GM19463 (cell line): Measurements from ENCODE around the gene CRB3.
"Not testable (repeated sequence)": the region's sequence is repeated elsewhere in the genome, so short reads cannot be mapped to it uniquely, and the experiment has no call there.

Experiments used
- ATAC-seq: cut with Tn5 transposase; IDR thresholded peaks from one replicate; pipeline ENCODE4 v1.9.1; 2021; ENCODE audit warnings: mild to moderate bottlenecking, moderate library complexity; ENCODE audit not compliant: unreplicated experiment

The CRB3 gene

DNA sequence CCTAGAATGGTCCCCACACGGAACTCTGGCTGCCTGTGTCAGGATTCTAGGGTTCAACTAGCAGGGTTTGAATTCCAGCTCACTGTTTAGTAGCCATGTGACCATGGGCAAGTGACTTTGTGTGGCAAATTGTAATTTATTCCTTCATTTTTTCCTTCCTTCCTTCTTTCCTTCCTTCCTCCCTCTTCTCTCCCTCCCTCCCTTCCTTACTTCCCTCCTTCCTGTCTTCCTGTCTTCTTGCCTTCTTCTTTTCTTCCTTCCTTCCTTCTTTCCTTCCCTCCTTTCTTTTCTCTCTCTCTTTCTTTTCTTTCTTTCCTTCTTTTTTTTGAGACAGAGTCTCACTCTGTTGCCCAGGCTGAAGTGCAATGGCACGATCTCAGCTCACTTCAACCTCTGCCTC is 26.1 kb downstream of the CRB3 start:
- no peak for ATAC-seq

DNA sequence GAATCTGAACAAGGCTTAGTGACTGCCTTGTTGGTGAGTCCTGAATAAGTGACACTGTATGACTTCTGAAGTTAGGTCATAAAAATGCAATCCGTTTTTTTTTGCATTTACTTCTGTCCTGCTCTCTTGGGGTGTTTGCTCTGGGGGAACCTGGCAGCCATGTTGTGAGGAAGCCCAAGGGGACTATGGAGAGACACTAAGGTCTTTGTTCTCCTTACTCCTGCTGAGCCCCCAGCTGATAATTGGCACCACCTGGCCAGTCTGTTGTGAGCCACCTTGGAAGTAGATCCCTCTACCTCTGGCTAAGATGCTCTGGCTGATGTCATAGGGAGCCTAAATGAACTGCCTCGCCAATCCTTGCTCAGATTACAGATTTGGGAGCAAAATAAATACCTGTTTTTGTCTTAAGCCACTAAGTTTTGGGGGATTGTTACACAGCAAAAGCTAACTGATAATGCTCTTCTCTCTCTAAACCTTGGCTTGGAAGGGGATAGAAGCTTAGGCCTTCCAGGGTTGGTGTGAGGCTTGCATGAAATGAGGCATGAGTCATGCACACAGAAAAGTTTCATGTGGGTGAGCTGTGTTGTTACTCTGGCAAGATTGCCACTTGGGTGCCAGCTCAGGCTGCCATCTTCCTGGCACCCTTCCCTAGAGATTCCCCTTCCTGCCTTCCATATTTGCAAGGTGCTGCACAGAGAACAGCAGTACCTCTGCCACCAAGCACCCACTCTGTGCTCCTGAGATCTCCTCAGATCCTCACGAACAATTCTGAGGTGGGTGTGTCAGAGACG is 27.9 kb downstream of the CRB3 start:
- ATAC-seq = no peak

DNA sequence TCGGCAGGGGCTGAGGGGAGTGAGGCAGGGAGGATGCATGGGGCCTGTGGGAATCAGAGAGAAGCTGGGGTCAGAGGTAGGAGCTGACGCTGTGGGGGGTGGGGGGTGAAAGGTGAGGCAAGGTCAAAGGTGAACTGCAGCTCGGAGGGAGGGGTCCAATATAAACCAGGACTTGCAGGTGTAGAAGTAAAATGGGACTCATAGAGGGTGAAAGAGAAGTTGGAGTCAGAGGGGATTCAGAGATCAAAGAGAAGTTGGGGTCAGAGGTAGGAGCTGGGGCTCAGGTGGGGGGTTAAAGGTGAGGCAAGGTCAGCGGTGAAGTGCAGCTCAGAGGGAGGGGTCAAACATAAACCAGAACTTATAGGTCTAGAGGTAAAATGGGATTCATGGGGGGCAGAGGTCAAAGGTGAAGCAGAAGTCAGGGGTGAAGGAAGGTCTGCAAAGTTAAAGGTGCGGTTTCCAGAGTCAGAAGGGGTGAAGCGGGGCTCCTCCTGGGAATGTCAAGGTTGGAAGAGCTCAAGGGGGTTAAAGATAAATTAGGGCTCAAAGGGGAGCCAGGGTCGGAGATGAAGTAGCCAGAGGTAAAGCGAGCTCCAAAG is 30.5 kb downstream of the CRB3 start:
- no peak for ATAC-seq

DNA sequence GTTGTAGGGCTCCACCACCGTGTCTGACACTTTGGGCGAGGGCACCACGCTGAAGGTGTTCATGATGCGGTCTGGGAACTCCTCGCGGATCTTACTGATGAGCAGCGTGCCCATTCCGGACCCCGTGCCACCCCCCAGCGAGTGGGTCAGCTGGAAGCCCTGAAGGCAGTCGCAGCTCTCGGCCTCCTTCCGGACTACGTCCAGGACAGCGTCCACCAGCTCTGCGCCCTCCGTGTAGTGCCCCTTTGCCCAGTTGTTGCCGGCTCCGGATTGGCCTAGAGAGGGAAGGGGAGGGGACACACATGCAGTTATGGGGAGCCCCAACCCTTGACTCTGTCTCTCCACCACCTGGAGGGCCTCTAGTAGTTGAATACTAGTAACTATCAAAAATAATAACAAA is 31.9 kb downstream of the CRB3 start:
- ATAC-seq = no peak

DNA sequence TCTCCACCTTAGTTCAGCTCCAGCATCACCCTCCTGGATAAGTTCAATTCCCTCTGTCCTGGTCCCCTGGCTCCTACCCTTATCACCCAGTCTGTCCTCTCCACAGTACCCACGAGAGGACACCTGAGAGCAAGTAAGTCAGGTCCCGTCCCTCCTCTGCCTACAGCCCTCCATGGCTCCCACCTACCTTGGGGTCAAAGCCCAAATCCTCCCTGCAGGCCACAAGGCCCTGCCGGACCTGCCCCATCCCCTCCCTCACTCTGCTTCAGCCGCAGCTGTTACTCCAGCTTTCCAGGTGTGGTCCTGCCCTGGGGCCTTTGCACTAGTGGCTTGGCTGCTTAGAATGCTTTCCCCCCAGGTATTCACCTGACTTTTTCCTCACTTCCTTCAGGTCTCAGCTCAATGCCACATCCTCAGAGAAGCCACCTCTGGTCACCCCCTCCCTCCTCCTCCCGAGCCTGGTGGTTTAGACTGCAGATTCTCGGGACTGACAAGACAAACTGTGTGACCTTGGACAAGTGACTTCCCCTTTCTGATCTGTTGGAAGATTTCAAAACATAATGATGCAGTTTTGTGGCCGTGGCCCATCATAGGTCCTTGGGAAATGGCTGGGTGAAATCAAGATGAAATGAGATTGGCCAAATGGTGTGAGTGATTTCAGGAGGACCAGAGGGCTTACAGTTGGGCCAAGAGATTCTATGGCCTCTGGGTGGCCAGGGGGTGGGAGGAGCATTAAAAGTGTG is 34.4 kb downstream of the CRB3 start:
- no peak for ATAC-seq

DNA sequence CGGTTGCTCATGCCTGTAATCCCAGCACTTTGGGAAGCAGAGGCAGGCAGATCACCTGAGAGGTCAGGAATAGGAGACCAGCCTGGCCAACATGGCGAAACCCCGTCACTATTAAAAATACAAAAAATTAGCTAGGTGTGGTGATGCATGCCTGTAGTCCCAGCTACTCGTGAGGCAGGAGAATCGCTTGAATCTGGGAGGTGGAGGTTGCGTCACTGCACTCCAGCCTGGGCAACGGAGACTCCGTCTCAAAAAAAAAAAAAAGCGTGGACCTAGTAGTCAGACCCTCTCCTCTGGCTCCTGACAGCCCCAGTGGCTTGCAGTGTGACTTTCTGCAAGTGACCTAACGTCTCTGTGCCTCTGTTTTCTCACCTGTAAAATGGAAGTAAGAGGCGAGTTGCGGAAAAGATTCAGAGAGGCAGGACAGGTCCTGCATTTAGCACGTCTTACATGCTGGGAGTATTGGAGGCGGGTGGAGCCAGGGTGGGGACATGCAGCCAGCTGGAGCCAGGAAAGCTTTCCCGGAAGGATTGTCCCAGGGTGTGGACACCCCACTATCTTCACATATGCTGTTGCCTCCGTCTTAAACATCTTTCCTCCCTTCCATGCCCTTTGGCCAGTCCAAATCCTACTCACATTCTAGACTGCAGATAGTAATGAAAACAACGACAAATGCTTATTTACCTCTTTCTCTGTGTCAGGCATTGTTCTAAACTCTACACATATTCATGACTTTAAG is 35.1 kb downstream of the CRB3 start:
- ATAC-seq = no peak

DNA sequence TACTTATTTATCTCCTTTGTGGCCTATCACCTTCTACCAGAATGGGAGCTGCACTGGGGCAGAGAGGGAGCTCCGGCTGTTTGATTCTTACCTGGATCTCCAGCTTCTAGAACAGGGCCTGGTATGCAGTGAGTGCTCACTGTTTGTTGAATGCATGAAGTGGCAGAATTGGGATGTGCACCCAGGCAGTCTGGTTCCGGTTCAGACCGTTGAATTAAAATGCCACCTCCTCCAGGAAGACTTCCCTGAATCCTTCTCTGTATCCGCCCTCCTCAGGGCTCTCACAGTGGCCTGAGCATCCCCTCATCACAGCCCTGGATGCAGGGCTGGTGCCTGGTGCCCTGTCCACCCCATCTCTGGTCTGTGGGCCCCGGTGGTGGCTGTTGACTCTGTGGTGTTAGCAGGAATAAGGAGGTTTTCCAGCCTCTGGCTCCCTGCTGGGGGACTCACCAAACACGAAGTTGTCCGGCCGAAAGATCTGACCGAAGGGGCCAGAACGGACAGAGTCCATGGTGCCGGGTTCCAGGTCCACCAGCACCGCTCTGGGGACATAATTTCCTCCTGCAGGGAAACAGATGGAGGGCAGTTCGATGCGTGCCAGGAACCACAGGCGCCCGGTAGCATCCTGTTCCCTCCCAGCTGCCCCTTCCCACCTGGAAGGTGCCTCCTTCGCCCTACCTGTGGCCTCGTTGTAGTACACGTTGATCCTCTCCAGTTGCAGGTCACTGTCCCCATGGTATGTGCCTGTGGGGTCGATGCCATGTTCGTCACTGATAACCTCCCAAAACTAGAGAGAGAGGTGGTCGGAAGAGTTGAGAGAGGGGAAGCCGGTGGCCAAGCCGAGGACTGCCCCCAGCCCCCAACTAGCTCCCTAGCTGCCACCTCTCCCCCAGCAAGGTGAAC is 37.0 kb downstream of the CRB3 start:
- no peak for ATAC-seq

DNA sequence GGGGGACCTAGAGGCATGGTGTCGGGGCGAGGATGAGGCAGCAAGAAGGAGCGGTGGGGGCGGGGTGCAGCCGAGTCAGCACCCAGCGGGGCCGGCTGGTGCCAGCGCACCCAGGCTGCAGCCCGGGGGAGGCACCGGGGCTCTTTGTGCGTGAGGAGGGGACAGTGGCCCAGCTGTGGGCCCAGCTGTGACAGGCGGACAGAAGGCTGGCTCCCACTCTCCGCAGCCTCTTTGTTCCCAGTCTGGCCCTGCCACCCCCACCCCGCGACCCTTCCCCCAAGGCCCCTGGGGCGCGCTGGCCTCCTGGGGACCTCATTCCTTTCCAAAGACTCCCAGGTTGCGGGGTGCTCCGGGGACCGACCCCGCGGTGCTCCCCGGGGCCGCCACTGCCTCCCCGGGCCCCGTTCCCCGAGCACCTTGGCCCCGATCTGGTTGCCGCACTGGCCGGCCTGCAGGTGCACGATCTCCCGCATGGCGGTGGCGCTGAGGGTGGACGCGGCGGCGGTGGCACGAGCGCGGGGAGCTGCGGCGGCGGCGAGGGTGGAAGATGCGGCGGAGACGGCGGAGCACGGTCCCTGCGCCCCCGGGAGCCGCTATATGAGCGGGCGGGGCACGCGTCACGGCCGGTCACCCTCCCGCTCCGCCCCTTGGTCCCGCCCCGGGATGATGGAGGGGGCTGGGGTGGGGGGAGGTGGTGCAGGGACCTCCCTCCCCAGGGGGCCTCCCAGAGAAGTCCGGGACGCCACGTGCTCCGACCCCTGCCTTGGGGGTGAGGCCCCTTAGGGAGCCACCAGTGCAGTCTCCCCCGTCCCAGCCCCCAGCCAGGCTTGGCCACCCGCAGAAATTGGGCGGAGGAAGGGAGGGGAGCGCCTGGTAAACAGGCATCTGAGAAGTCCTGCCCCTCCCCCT is 37.9 kb downstream of the CRB3 start, which contains the start of gene TUBB4A:
Gene TUBB4A, minus strand, starts transcription at position 570 of the 909 bp plus-strand sequence. Its CDS starts 97 bp downstream, at position 473.
- no peak for ATAC-seq

DNA sequence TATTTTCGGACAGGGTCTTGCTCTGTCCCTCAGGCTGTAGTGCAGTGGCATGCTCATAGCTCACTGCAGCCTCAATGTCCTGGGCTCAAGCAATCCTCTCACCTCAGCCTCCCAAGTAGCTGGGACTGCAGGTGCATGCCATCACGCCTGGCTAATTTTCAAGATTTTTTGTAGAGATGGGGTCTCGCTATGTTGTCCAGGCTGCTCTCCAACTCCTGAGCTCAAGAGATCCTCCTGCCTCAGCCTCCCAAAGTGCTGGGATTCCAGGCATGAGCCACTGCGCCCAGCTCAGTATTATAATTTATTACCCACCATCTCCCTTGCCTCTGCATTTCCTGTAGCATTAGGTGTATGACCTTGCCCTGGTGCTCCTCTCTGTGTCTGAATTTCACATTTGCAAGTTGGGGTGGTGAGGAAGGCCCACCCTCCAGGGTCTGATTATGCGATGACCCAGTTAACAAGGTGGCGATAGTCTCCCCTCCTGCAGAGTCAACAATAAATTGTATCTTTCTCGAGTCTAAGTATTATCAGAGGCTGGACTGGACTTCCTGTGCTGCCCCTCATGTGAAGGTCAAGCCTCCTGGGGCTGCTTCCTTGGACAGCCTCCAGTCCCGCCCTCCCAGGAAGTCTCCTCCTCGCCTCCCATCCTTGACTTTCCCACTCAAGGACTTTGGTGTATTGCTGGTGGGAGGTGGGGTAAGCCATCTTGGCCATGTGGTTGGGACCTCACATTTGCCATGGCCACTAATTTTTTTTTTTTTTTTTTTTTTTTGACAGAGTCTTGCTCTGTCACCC is 39.5 kb downstream of the CRB3 start:
- no peak for ATAC-seq

DNA sequence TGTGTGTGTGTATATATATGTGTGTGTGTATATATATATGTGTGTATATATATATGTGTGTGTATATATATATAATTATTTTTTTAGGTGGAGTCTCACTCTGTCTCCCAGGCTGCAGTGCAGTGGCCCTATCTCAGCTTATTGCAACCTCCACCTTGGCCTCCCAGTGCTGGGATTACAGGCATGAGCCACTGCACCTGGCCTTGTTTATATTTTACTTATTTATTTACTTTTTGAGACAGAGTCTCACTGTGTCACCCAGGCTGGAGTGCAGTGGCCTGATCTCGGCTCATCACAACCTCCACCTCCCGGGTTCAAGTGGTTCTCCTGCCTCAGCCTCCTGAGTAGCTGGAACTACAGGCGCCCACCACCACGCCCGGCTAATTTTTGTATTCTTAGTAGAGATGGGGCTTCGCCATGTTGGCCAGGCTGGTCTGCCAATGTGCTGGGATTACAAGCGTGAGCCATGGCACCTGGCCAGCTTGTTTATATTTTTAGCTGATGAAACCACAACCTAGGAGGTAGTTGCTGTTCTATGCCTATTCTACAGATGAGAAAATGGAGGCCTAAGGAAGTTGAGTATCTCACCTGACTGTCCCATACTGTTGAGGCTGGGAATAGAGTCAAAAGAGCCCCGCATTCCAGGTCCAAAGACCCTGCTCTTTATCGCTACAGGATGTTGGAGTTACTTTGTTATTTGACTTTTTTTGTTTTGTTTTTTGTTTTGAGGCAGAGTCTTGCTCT is 44.1 kb downstream of the CRB3 start:
- ATAC-seq = not testable (repeated sequence)

DNA sequence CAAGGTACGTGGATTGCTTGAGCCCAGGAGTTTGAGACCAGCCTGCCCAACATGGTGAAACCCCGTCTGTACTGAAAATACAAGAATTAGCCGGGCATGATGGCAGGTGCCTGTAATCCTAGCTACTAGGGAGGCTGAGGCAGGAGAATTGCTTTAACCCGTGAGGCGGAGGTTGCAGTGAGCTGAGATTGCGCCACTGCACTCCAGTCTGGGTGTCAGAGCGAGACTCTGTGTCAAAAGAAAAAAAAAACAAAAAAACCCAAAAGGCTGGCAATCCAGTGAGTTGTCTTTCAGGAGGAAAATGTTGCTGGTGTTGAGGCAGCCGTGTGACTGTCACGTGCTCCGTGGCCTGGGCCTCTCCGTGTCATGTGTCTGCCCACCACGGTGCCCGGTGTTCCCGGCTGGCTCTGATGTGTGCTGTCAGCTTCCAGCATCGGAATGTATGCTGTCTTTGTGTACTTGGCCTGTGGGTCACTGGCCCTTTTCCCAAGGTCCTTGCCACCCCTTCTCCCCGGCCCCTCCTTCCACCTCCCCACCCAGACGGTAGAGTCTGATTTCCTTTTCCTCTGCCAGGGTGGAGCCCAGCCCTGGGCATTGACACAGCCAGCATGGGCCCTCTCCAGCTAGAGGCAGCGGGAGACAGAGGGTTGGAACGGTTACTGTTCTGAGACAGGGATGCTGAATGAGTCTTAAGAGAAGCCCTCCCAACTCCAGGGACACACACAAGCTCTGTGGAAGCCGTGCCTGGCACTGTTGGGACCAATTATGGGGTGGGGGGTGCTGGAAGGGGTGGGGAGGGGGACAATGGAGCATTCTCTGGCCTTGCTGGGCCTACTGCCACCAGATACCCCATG is 45.3 kb downstream of the CRB3 start:
- ATAC-seq = no peak

DNA sequence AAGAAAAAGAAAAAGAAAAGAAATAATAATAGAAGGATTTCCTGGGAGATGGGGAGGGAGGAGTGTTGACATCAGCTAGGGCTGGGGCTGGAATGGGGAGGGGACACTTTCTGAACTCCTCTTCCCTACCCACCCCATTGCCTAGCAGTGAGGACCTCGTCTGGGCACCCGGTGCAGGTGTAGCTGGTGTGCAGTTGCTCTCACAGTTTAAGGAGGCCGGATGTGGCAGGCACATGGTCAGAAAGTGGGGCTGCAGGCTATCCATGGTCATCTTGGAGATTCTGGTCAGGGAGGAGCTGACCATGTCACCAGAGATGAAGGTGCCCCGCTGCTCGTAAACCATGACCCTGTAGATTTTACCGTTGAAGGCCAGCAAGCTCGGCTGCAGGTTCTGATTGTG is 46.5 kb downstream of the CRB3 start:
- ATAC-seq = no peak

DNA sequence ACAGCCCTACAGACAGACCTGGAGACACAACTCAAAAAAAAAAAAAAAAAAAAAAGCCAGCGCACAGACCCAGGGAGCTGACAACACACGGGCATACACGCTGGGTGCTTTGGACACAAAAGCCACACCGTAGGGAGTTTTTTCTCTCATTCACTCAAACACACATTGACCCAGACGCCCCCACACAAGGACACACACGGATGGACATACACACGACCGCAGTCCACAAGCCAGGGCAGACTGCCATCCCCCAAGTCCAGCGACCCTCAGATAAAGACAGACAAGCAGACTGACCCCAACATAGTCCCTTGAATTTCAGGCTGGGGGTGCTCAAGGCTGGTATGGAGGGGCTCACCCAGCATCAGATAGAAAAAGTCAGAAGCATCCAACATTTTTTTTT is 50.0 kb downstream of the CRB3 start:
- ATAC-seq = no peak

DNA sequence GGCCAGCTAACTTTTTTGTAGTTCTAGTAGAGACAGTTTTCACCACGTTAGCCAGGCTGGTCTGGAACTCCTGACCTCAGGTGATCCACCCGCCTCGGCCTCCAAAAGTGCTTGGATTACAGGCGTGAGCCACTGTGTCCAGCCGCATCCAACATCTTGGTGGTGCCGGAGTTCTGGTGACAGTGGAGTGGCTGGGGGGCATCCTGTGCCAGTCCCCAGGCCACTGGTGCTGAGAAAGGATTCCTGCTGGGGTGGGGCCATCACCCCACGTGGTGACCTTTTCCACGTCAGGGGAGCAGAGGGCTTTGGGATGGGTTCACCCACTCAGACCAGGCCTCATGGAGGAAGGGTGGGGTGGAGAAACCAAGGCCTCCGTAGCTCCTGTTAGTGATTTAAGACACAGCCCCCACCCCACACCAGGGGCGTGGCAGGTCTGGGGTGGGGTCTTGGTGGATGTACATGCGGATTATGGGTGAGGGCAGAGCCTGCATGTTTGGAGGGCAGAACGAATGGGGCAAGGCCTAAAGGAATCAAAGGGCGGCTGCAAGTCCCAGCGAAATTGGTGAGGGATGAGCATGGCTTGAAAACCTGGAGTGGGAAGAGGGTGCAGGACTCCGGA is 51.0 kb downstream of the CRB3 start:
- ATAC-seq = no peak

DNA sequence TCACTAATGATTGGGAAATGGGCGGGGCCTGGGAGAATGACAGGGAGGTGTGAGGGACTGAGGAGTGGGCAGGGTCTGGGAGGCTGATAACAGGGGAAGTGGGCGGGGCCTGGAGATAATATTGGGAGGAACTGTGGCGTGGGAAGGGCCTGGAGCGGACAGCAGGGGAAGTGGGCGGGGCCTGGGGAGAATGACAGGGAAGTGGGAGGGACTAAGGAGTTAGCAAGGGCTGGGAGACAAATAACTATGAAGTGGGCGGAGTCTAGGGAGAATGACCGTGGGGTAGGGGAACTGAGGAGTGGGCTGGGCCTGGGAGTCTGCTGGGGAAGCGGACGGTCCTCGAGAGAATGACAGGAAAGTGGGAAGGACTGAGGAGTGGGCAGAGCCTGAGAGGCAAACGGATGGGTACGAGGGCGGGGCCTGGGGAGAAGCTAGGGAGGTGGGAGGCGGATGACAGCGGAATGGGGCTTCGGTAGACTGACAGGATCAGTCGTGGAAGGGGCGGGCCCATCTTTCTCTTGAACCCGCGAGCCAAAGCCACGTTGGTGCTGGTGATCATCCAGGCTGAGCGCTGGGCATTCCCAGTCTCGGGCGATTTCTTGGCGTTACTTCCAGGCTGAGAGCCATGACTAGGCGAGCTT is 52.1 kb downstream of the CRB3 start:
- peak; percentile 41 for ATAC-seq
